ENCODE measurements around the gene HPN.

The HPN gene

DNA sequence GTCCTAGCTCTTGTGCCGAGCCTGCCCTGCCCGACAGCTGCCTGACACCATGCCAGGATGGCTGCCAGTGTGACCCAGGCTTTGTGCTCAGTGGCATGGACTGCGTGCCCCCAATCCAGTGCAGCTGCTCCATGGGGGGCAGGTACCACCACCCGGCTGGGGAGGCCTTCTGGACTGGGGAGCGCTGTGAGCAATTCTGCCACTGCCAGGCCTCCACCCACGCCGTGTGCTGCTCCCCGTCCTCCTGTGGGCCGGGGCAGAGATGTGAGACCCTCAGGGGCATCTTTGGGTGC is 64.7 kb downstream of the HPN start:
- TF ChIP-seq ZNF747 (tag by site-specific recombination; IDR thresholded peaks at IDR 0.05), result no peak
- Histone ChIP-seq H3K4me3 (ENCODE audit: low read depth, low read length) (no peak overlapping the region), H3K27ac (ENCODE audit: extremely low read depth, low read depth, low read length) (no peak overlapping the region), H3K36me3 (ENCODE audit: control insufficient read depth in 2 of 2, insufficient read depth in 1 of 2, low read length in 2 of 2) (no peaks in the 10 kb centered on the region), H3K9me3 (ENCODE audit: control insufficient read depth, insufficient read depth, low read depth, low read length) (no peaks in the 10 kb centered on the region), H3K4me1 (ENCODE audit: control insufficient read depth, insufficient read depth, low read length) (no peaks in the 10 kb centered on the region)
- ChIA-PET CTCF (interaction anchor here (0.7 to 2.8 kb wide), 8 partner anchors 8 to 268 kb away, joined by 3 to 14 read pairs (median 4); no protein-coding TSS in a partner anchor), POLR2A (no interaction called here)

DNA sequence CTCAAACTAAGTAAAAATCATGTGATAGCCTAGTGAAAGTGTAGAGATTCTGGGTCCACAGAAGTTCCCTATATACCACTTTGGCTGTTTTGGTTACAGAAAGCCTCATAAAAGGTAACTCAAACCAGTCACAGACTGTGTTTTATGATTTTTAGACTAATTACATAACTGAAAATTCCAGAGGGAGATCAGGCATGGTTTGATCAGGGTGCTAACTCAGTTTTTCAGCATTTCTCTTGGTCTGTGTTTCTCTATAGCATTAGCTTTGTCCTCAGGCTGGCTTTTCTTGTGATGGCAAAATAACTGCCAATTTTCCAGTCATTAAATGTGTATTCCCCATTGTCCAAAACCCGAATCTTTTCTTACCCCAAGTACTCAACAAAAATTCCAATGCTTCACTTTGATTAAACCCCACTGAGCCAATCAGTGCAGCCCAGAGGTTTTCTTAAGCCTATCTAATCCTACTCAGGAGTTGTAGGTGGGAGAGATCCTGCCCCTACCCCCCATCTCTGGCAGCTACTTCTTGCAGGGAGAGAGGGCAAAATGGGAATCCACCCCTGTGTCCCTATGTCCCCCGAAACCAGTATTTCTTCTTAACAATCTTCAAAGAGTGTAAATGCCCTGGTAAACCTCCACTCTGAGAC is 65.5 kb downstream of the HPN start:
- H3K36me3 ChIP-seq (ENCODE audit: control insufficient read depth in 2 of 2, insufficient read depth in 1 of 2, low read length in 2 of 2), result no peaks in the 10 kb centered on the region
- CTCF ChIA-PET, result interaction anchor here (0.6 to 2.8 kb wide), 12 partner anchors 8 to 269 kb away, joined by 3 to 14 read pairs (median 3); no protein-coding TSS in a partner anchor
- POLR2A ChIA-PET, result interaction anchor here (0.6 kb wide), 1 partner anchor 1161 kb away, joined by 3 read pairs; no protein-coding TSS in a partner anchor
- H3K4me3 ChIP-seq (ENCODE audit: low read depth, low read length), result no peak overlapping the region
- no peak overlapping the region for H3K27ac ChIP-seq (ENCODE audit: extremely low read depth, low read depth, low read length)
- no peaks in the 10 kb centered on the region for H3K4me1 ChIP-seq (ENCODE audit: control insufficient read depth, insufficient read depth, low read length)
- no peaks in the 10 kb centered on the region for H3K9me3 ChIP-seq (ENCODE audit: control insufficient read depth, insufficient read depth, low read depth, low read length)
- TF ChIP-seq ZFHX2 (tag by site-specific recombination; conservative IDR thresholded peaks at IDR 0.05) (no peak), ZNF140 (tag by site-specific recombination; IDR thresholded peaks at IDR 0.05) (no peak), ZNF48 (tag by site-specific recombination; IDR thresholded peaks at IDR 0.05) (no peak), ZNF16 (tag by site-specific recombination; IDR thresholded peaks at IDR 0.05; ENCODE audit: low read depth) (no peak), ZNF18 (tag by site-specific recombination; IDR thresholded peaks at IDR 0.05) (no peak), ZNF785 (tag by site-specific recombination; IDR thresholded peaks at IDR 0.05) (no peak), CTCF (tag by site-specific recombination; IDR thresholded peaks at IDR 0.05) (no peak), ZNF354C (tag by site-specific recombination; IDR thresholded peaks at IDR 0.05; ENCODE audit: borderline replicate concordance, low read depth) (no peak), ZNF112 (tag by site-specific recombination; IDR thresholded peaks at IDR 0.05) (no peak), ZNF544 (tag by site-specific recombination; IDR thresholded peaks at IDR 0.05) (no peak), ZNF580 (tag by site-specific recombination; IDR thresholded peaks at IDR 0.05) (peak; percentile 66; the same call in 1 of the 2 replicates), KLF17 (tag by site-specific recombination; IDR thresholded peaks at IDR 0.05) (no peak)
- TF ChIP-seq, protein P1, sequence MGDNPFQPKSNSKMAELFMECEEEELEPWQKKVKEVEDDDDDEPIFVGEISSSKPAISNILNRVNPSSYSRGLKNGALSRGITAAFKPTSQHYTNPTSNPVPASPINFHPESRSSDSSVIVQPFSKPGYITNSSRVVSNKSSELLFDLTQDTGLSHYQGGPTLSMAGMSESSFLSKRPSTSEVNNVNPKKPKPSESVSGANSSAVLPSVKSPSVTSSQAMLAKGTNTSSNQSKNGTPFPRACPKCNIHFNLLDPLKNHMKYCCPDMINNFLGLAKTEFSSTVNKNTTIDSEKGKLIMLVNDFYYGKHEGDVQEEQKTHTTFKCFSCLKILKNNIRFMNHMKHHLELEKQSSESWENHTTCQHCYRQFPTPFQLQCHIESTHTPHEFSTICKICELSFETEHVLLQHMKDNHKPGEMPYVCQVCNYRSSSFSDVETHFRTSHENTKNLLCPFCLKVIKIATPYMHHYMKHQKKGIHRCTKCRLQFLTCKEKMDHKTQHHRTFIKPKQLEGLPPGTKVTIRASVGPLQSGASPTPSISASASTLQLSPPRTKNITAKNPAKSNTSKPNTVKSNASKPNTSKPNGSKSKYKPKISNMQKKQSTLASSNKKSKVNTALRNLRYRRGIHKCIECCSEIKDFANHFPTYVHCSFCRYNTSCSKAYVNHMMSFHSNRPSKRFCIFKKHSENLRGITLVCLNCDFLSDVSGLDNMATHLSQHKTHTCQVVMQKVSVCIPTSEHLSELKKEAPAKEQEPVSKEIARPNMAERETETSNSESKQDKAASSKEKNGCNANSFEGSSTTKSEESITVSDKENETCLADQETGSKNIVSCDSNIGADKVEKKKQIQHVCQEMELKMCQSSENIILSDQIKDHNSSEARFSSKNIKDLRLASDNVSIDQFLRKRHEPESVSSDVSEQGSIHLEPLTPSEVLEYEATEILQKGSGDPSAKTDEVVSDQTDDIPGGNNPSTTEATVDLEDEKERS (tag by site-specific recombination; IDR thresholded peaks at IDR 0.05), result peak; percentile 89
